PC-3 (cell line): ENCODE measurements around the gene NR2E1.

Experiments
- CTCF ChIP-seq: fragments of 300-600 bp; sonication (generic); conservative IDR thresholded peaks from 2 replicates; pipeline ENCODE4 v1.5.1; 2017; ENCODE audit warnings: antibody characterized with exemption, low read depth, mild to moderate bottlenecking, low read length
- EZH2phosphoT487 ChIP-seq: fragments of 300-600 bp; sonication (generic); IDR thresholded peaks from 2 replicates; pipeline ENCODE4 v1.6.1; 2018; ENCODE audit warnings: mild to moderate bottlenecking, antibody characterized with exemption, low read length, borderline replicate concordance

DNA sequence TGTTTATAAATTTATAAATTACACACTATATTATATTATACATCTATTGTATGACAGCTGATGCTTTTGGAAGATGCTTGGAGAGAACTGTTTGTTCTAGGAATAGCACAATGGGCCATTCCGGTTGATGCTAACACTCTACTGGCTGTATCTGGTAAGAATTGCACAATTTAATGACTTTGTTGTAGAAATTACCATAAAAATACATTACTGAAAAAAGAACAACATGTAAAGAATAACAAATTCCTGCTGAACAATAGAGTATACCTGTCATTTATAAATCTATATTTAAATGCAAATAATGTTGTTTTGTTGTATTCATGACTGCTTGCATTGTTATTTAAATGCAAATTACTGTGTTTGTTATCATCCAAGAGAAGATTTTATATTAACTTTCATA, 14.4 kb downstream of the NR2E1 start:
- TF ChIP-seq EZH2phosphoT487 (no peak), CTCF (no peak)
